GM23338 (cell line): ENCODE measurements around the gene MT1E. TPM values are rescaled to one million over a fixed set of nuclear protein-coding genes. Genes with fewer than 3 reads are reported as not detected.

ENCODE experiments used
- ATAC-seq: fragments of 200-7000 bp; cut with Tn5 transposase; 3 replicates; pipeline ENCODE4 v1.9.1; 2020
- DNase-seq: peaks from one replicate; pipeline ENCODE4 v3.0.0-alpha.2; 2015; ENCODE audit warnings: low spot score
- H2AFZ ChIP-seq: fragments of 200-600 bp; sonication (generic); 2 replicates; pipeline ENCODE4 v1.8.0; 2016; ENCODE audit warnings: antibody characterized with exemption, mild to moderate bottlenecking, moderate library complexity
- H3F3A ChIP-seq: fragments of 200-600 bp; sonication (generic); replicated peaks from 2 replicates; pipeline ENCODE4 v1.8.0; 2017; ENCODE audit warnings: antibody characterized with exemption, mixed run types, low read depth
- H3K27ac ChIP-seq: fragments of 200-600 bp; sonication (generic); 2 replicates; pipeline ENCODE4 v1.6.1; 2016; ENCODE audit warnings: low read depth
- H3K27me3 ChIP-seq: fragments of 200-600 bp; sonication (generic); 2 replicates; pipeline ENCODE4 v1.8.0; 2016; ENCODE audit warnings: mild to moderate bottlenecking, mixed run types, moderate library complexity; ENCODE audit not compliant: insufficient read depth
- H3K36me3 ChIP-seq: fragments of 200-600 bp; sonication (generic); 2 replicates; pipeline ENCODE4 v1.8.0; 2016; ENCODE audit warnings: mild to moderate bottlenecking; ENCODE audit not compliant: insufficient read depth
- H3K4me1 ChIP-seq: fragments of 200-600 bp; sonication (generic); 2 replicates; pipeline ENCODE4 v1.8.0; 2016; ENCODE audit warnings: mild to moderate bottlenecking, moderate library complexity; ENCODE audit not compliant: insufficient read depth
- H3K4me2 ChIP-seq: fragments of 200-600 bp; sonication (generic); 2 replicates; pipeline ENCODE4 v1.7.1; 2017; ENCODE audit warnings: mixed run types
- H3K4me3 ChIP-seq: fragments of 200-600 bp; sonication (generic); 2 replicates; pipeline ENCODE4 v1.6.1; 2016; ENCODE audit warnings: mixed run types
- H3K79me2 ChIP-seq: fragments of 200-600 bp; sonication (generic); replicated peaks from 2 replicates; pipeline ENCODE4 v1.8.0; 2017; ENCODE audit warnings: mild to moderate bottlenecking; ENCODE audit not compliant: insufficient read depth
- H3K9me2 ChIP-seq: fragments of 200-600 bp; sonication (generic); 2 replicates; pipeline ENCODE4 v1.8.0; 2017; ENCODE audit not compliant: insufficient read depth
- H4K20me1 ChIP-seq: fragments of 200-600 bp; sonication (generic); replicated peaks from 2 replicates; pipeline ENCODE4 v1.8.0; 2017; ENCODE audit warnings: mild to moderate bottlenecking; ENCODE audit not compliant: insufficient read depth
- H3K27ac Mint-ChIP-seq: 2 replicates; pipeline ENCODE4 v1.8.0; 2020; ENCODE audit warnings: inconsistent platforms, mild to moderate bottlenecking, moderate library complexity, mixed read lengths
- H3K27me3 Mint-ChIP-seq: 3 replicates; pipeline ENCODE4 v1.8.0; 2022; ENCODE audit warnings: low read depth, mild to moderate bottlenecking, moderate library complexity, mixed read lengths, inconsistent platforms; ENCODE audit not compliant: insufficient read depth, poor library complexity
- H3K36me3 Mint-ChIP-seq: 3 replicates; pipeline ENCODE4 v1.8.0; 2021; ENCODE audit warnings: low read depth, mild to moderate bottlenecking, inconsistent platforms, moderate library complexity, mixed read lengths
- H3K4me1 Mint-ChIP-seq: 3 replicates; pipeline ENCODE4 v1.8.0; 2020; ENCODE audit warnings: mild to moderate bottlenecking, inconsistent platforms, mixed read lengths
- H3K4me3 Mint-ChIP-seq: 3 replicates; pipeline ENCODE4 v1.8.0; 2021; ENCODE audit warnings: moderate library complexity, mild to moderate bottlenecking, inconsistent platforms, mixed read lengths
- H3K9me3 Mint-ChIP-seq: 3 replicates; pipeline ENCODE4 v1.8.0; 2020; ENCODE audit warnings: moderate library complexity, mild to moderate bottlenecking, inconsistent platforms, mixed read lengths
- CREB1 ChIP-seq: fragments of 250-450 bp; sonication (Bioruptor Pico); IDR thresholded peaks from 2 replicates; pipeline ENCODE4 v1.5.0; 2020; ENCODE audit warnings: low read depth, mild to moderate bottlenecking, moderate library complexity
- EZH2 ChIP-seq: fragments of 200-600 bp; sonication (generic); IDR thresholded peaks from one replicate; pipeline ENCODE4 v1.8.0; 2017; ENCODE audit warnings: antibody characterized with exemption, mild to moderate bottlenecking, low read depth; ENCODE audit not compliant: unreplicated experiment
- JUNB ChIP-seq: IDR thresholded peaks from one replicate; pipeline ENCODE4 v1.6.1; 2016; ENCODE audit warnings: antibody characterized with exemption; ENCODE audit not compliant: unreplicated experiment
- NANOG ChIP-seq: IDR thresholded peaks from 2 replicates; pipeline ENCODE4 v1.6.1; 2016; ENCODE audit warnings: antibody characterized with exemption, borderline replicate concordance
- polyA plus RNA-seq: library from polyadenylated mRNA; unstranded; fragments of >200 nt; fragmentation: Nextera tagmentation; extraction: Ambion mirVana; gene quantifications from 2 replicates; pipeline ENCODE4 v1.2.1, GENCODE V29; 2016
- total RNA-seq: library from RNA; depleted of rRNA; stranded (reverse); fragments of >200 nt; shearing (Covaris generic); gene quantifications from 2 replicates; pipeline ENCODE4 v1.2.3, GENCODE V29; 2014
- TF ChIP-seq, protein P1 (sequence below), 2 experiments: fragments of 200-600 bp in 1 of 2; sonication (generic) in 1 of 2; conservative IDR thresholded peaks; 2 replicates each; pipeline versions ENCODE4 v1.5.1 to v1.6.1; 2016 to 2017; ENCODE audit warnings: antibody characterized with exemption in 2 of 2, low read depth in 2 of 2, mild to moderate bottlenecking in 2 of 2, moderate library complexity in 1 of 2
- TF ChIP-seq, protein P2 (sequence below): IDR thresholded peaks from one replicate; pipeline ENCODE4 v1.6.1; 2018; ENCODE audit warnings: antibody characterized with exemption; ENCODE audit not compliant: unreplicated experiment

MT1E gene
- total and polyA plus RNA-seq, 2 experiments from 2014 or later, result 31.0 to 121 TPM

DNA sequence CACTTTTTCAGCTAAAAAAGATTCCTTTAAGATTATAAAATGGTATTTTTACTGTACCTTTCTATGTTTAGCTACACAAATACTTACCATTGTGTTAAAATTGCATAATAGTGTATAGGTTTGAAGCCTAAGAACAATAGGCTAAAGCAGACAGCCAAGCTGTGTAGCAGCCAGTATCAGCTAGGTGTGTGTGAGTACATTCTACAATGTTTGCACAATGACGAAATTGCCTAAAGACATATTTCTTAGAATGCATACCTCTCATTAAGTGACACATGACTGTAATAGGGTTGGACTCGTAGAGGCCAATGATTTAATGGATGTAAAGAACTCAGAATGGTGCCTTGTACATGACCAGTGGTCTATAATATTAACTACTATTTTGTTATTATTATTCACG, 24.2 kb downstream of the MT1E start:
- Histone ChIP-seq H3K79me2 (no peaks in the 10 kb centered on the region), H3K4me1 (no peaks in the 10 kb centered on the region; the same call in 1 of the 2 replicates), H2AFZ (no peak overlapping the region), H3K9me2 (no peaks in the 10 kb centered on the region), H3K27me3 (peaks cover 70% of the 10 kb centered on the region), H3F3A (no peaks in the 10 kb centered on the region), H3K27ac (no peak overlapping the region), H3K4me2 (no peak overlapping the region), H4K20me1 (no peaks in the 10 kb centered on the region), H3K4me3 (no peak overlapping the region), H3K36me3 (no peaks in the 10 kb centered on the region)
- no peak overlapping the region for H3K4me3 Mint-ChIP-seq
- H3K27ac Mint-ChIP-seq, result no peak overlapping the region
- no peak for TF ChIP-seq EZH2
- no peak for TF ChIP-seq NANOG
- TF ChIP-seq, protein P1, sequence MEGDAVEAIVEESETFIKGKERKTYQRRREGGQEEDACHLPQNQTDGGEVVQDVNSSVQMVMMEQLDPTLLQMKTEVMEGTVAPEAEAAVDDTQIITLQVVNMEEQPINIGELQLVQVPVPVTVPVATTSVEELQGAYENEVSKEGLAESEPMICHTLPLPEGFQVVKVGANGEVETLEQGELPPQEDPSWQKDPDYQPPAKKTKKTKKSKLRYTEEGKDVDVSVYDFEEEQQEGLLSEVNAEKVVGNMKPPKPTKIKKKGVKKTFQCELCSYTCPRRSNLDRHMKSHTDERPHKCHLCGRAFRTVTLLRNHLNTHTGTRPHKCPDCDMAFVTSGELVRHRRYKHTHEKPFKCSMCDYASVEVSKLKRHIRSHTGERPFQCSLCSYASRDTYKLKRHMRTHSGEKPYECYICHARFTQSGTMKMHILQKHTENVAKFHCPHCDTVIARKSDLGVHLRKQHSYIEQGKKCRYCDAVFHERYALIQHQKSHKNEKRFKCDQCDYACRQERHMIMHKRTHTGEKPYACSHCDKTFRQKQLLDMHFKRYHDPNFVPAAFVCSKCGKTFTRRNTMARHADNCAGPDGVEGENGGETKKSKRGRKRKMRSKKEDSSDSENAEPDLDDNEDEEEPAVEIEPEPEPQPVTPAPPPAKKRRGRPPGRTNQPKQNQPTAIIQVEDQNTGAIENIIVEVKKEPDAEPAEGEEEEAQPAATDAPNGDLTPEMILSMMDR (conservative IDR thresholded peaks at IDR 0.05; ENCODE audit: low read depth in 2 of 2), result no peak
- H3K9me3 Mint-ChIP-seq, result no peaks in the 10 kb centered on the region
- H3K36me3 Mint-ChIP-seq, result no peaks in the 10 kb centered on the region
- DNase-seq, result no peak
- H3K4me1 Mint-ChIP-seq, result peaks cover 4% of the 10 kb centered on the region; the same call in 2 of the 3 replicates
- peaks cover 64% of the 10 kb centered on the region for H3K27me3 Mint-ChIP-seq
- no peak for ATAC-seq

DNA sequence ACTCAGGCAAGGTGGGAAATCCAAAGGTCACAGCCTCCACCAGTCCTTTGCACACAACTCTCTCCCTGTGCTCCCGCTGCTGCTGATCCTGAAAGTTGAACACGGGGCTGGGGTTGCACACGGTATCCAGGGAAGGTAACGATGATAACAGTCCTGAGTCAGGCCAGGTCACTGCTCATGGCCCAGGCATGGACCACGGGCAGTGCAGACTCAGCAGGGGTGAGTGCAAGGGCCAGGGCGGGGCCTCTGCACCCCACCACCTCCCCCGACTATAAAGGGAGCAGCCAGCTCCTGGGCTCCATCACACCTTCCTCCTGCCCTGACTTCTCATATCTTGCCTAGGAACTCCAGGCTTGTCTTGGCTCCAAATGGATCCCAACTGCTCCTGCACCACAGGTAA, 26.0 kb downstream of the MT1E start, which contains the start of gene MT1B:
Gene MT1B, plus strand, starts transcription at position 301 of the 400 bp plus-strand sequence. Its CDS starts 68 bp downstream, at position 369.
- no peak within 1 kb of the TSS for H3K27ac Mint-ChIP-seq
- H3K27me3 Mint-ChIP-seq, result peaks cover 52% of the 10 kb centered on the region
- H3K27me3 ChIP-seq, result peaks cover 58% of the 10 kb centered on the region

More for the DNA sequence above, 26.0 kb downstream of the MT1E start, which contains the start of gene MT1B:
- Mint-ChIP-seq H3K4me3 (no peak within 1 kb of the TSS), H3K4me1 (peaks cover 4% of the 10 kb centered on the region; the same call in 2 of the 3 replicates), H3K9me3 (no peaks in the 10 kb centered on the region), H3K36me3 (no peaks in the 10 kb centered on the region)
- no peak within 1 kb of the TSS for H3K4me2 ChIP-seq
- no peaks in the 10 kb centered on the region for H3K79me2 ChIP-seq
- no peak within 1 kb of the TSS for H3K4me3 ChIP-seq
- DNase-seq, result no peak
- H2AFZ ChIP-seq, result no peak within 1 kb of the TSS
- no peaks in the 10 kb centered on the region; the same call in 1 of the 2 replicates for H3K4me1 ChIP-seq
- H3K9me2 ChIP-seq, result no peaks in the 10 kb centered on the region
- no peaks in the 10 kb centered on the region; the same call in 1 of the 2 replicates for H3K36me3 ChIP-seq
- no peaks in the 10 kb centered on the region for H3F3A ChIP-seq
- H3K27ac ChIP-seq, result no peak within 1 kb of the TSS
- TF ChIP-seq, protein P2, sequence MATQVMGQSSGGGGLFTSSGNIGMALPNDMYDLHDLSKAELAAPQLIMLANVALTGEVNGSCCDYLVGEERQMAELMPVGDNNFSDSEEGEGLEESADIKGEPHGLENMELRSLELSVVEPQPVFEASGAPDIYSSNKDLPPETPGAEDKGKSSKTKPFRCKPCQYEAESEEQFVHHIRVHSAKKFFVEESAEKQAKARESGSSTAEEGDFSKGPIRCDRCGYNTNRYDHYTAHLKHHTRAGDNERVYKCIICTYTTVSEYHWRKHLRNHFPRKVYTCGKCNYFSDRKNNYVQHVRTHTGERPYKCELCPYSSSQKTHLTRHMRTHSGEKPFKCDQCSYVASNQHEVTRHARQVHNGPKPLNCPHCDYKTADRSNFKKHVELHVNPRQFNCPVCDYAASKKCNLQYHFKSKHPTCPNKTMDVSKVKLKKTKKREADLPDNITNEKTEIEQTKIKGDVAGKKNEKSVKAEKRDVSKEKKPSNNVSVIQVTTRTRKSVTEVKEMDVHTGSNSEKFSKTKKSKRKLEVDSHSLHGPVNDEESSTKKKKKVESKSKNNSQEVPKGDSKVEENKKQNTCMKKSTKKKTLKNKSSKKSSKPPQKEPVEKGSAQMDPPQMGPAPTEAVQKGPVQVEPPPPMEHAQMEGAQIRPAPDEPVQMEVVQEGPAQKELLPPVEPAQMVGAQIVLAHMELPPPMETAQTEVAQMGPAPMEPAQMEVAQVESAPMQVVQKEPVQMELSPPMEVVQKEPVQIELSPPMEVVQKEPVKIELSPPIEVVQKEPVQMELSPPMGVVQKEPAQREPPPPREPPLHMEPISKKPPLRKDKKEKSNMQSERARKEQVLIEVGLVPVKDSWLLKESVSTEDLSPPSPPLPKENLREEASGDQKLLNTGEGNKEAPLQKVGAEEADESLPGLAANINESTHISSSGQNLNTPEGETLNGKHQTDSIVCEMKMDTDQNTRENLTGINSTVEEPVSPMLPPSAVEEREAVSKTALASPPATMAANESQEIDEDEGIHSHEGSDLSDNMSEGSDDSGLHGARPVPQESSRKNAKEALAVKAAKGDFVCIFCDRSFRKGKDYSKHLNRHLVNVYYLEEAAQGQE, result no peak
- TF ChIP-seq NANOG, result no peak
- TF ChIP-seq, protein P1 (conservative IDR thresholded peaks at IDR 0.05; ENCODE audit: low read depth in 2 of 2), result no peak
- TF ChIP-seq JUNB, result no peak
- TF ChIP-seq CREB1, result no peak
- ATAC-seq, result no peak
- no peaks in the 10 kb centered on the region for H4K20me1 ChIP-seq
